HEK293T (cell line): ENCODE measurements around the gene SMDT1.

Source experiments
- CTCF ChIA-PET: fragments of 350-600 bp; formaldehyde crosslinking; extraction: SDS; loops from one replicate; lab custom pipeline; 2021; ENCODE audit warnings: antibody characterized with exemption, inconsistent platforms; lab: Yijun Ruan, JAX
- POLR2A ChIA-PET: fragments of 350-600 bp; formaldehyde crosslinking; extraction: SDS; loops from one replicate; lab custom pipeline; 2020; ENCODE audit warnings: antibody characterized with exemption, inconsistent platforms; lab: Yijun Ruan, JAX
- DNase-seq: peaks from one replicate; pipeline ENCODE4 v3.0.0; 2012; ENCODE audit warnings: mixed read lengths; ENCODE audit errors: extremely low spot score
- ARNT ChIP-seq: fragments of 450-650 bp; IDR thresholded peaks from 2 replicates; pipeline ENCODE4 v1.6.1; 2017; ENCODE audit warnings: mild to moderate bottlenecking
- BHLHE40 ChIP-seq: fragments of 450-650 bp; IDR thresholded peaks from 2 replicates; pipeline ENCODE4 v1.6.1; 2016; ENCODE audit warnings: mild to moderate bottlenecking, moderate library complexity, borderline replicate concordance
- CTBP1 ChIP-seq: fragments of 450-650 bp; IDR thresholded peaks from 2 replicates; pipeline ENCODE4 v1.6.1; 2016; ENCODE audit warnings: borderline replicate concordance
- ELF4 ChIP-seq: fragments of 450-650 bp; IDR thresholded peaks from 2 replicates; pipeline ENCODE4 v1.6.1; 2017; ENCODE audit warnings: antibody characterized with exemption
- FOXA1 ChIP-seq: fragments of 450-650 bp; IDR thresholded peaks from 2 replicates; pipeline ENCODE4 v1.6.1; 2016; ENCODE audit warnings: mild to moderate bottlenecking
- FOXK2 ChIP-seq: fragments of 450-650 bp; IDR thresholded peaks from 2 replicates; pipeline ENCODE4 v1.6.1; 2016; ENCODE audit warnings: mild to moderate bottlenecking
- FOXM1 ChIP-seq: fragments of 450-650 bp; IDR thresholded peaks from 2 replicates; pipeline ENCODE4 v1.6.1; 2017; ENCODE audit warnings: mild to moderate bottlenecking, borderline replicate concordance
- HDGF ChIP-seq: fragments of 450-650 bp; IDR thresholded peaks from 2 replicates; pipeline ENCODE4 v1.6.1; 2017; ENCODE audit warnings: antibody characterized with exemption, borderline replicate concordance
- L3MBTL2 ChIP-seq: fragments of 450-650 bp; conservative IDR thresholded peaks from 2 replicates; pipeline ENCODE4 v1.6.1; 2016; ENCODE audit warnings: mild to moderate bottlenecking
- LEF1 ChIP-seq: fragments of 450-650 bp; IDR thresholded peaks from 2 replicates; pipeline ENCODE4 v1.6.1; 2017; ENCODE audit warnings: mild to moderate bottlenecking, borderline replicate concordance
- NFRKB ChIP-seq: fragments of 450-650 bp; IDR thresholded peaks from 2 replicates; pipeline ENCODE4 v1.6.1; 2016; ENCODE audit warnings: mild to moderate bottlenecking, moderate library complexity
- SP1 ChIP-seq: fragments of 450-650 bp; IDR thresholded peaks from 2 replicates; pipeline ENCODE4 v1.6.1; 2017
- SUZ12 ChIP-seq: fragments of 450-650 bp; IDR thresholded peaks from 2 replicates; pipeline ENCODE4 v1.6.1; 2016; ENCODE audit warnings: mild to moderate bottlenecking
- TARDBP ChIP-seq: fragments of 450-650 bp; IDR thresholded peaks from 2 replicates; pipeline ENCODE4 v1.6.1; 2016
- ZNF384 ChIP-seq: fragments of 450-650 bp; IDR thresholded peaks from 2 replicates; pipeline ENCODE4 v1.6.1; 2016
- TF ChIP-seq, protein P1 (sequence below): fragments of 450-650 bp; IDR thresholded peaks from 2 replicates; pipeline ENCODE4 v1.6.1; 2016

SMDT1 gene

GRCh38 chr22:42072606-42073330, 6.7 kb upstream of the SMDT1 start:
- DNase-seq = no peak
- TF ChIP-seq FOXM1 = no peak
- no peak for TF ChIP-seq HDGF
- no peak for TF ChIP-seq NFRKB
- TF ChIP-seq BHLHE40 = no peak
- TF ChIP-seq TARDBP = no peak
- no peak for TF ChIP-seq ARNT
- TF ChIP-seq FOXA1 = no peak
- no peak for TF ChIP-seq L3MBTL2
- no peak for TF ChIP-seq FOXK2
- no peak for TF ChIP-seq CTBP1
- TF ChIP-seq SP1 = no peak
- no peak for TF ChIP-seq ELF4
- TF ChIP-seq LEF1 = no peak
- TF ChIP-seq SUZ12 = no peak
- TF ChIP-seq ZNF384 = no peak
- TF ChIP-seq, protein P1, sequence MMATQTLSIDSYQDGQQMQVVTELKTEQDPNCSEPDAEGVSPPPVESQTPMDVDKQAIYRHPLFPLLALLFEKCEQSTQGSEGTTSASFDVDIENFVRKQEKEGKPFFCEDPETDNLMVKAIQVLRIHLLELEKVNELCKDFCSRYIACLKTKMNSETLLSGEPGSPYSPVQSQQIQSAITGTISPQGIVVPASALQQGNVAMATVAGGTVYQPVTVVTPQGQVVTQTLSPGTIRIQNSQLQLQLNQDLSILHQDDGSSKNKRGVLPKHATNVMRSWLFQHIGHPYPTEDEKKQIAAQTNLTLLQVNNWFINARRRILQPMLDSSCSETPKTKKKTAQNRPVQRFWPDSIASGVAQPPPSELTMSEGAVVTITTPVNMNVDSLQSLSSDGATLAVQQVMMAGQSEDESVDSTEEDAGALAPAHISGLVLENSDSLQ = no peak
- CTCF ChIA-PET = no interaction called here
- POLR2A ChIA-PET = no interaction called here

- POLR2A ChIA-PET = no interaction called here
- TF ChIP-seq CTBP1 (no peak), TARDBP (no peak), LEF1 (no peak), ELF4 (no peak), L3MBTL2 (no peak), FOXA1 (no peak), BHLHE40 (no peak), FOXM1 (no peak), ZNF384 (no peak)
- CTCF ChIA-PET = no interaction called here
- DNase-seq = no peak
Observed at GRCh38 chr22:42073621-42074041, 5.9 kb upstream of the SMDT1 start.

DNA sequence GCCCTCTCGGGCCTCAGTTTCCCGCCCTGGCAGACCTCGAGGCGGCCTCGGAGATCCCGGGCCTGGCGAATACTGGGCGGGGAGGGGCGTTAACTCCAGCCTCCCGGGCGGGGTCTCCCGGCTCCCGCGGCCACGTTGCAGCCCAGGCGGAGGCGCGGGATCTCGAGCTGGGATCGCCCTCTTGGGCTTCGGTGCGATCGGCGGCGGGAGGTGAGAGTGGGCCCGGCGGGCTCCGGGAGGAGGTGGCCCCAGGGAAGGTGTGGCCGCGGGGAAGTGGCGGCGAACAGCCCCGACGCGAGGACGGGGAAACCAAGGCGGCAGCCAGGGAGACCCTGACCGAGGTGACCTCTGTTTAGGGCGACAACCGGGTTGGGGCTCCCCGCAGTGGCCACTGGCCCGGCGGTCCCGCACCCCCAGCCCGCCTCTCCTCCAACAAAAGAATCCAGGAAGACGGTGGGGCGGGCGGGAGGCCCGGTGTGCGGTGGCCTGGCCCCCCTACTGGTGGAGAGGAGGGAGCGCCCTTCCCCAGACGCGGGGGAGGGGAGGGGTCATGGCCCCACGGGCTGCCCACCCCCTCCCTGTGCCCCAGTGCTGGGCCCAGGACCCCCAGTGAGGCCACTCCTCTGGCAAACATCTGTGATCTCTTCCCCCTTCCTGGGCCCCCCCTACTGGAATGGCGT, 5.2 kb upstream of the SMDT1 start, which contains the start of gene PHETA2:
Gene PHETA2, plus strand, starts transcription at position 117 of the 680 bp plus-strand sequence. CDS start 3,046 bp downstream, outside the sequence.
- CTCF ChIA-PET = no interaction called here

DNA sequence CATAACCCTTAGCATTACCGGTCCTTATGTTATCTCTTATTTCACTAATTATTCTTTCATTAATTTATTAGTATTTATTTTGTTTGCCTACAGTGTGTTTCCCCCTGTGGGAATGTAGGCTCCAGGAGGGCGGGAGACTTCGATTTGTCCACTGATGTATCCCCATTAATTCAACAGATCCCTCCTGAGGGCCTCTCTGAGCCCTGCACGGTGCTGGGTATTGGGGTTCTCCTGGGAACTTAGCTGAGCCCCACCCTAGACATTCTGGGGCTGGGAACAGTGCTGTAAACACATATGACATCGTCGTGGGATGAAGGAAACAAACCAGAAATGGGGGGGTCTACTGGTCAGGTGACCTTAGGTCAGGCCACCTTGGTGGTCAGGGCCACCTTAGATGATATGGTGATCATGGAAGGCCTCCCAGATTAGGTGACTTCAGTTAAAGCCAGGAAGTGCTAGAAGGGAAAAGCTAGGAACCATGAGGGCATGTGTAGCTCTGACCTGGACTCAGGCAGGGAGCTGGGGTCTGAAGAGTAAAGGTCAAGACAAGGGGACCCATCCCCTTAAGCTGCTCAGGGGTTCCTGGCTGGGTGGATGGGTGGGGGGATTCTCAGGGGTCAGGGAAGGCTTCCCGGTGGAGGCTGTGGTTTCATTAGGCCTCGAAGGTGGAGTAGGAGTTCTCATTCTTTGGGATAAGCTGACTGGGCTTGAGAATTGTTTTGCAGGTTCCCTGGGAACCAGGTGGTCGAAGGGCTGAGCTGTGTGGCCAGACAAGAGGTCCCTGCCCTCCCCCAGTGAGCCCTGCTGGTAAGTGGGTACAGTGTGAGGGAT, 4.4 kb upstream of the SMDT1 start:
- POLR2A ChIA-PET = interaction anchor here (1.2 to 1.8 kb wide), 2 partner anchors 15 to 128 kb away, joined by 6 to 8 read pairs; partner anchors contain the start of genes CENPM and NDUFA6
- CTCF ChIA-PET = interaction anchor here (0.7 kb wide), 2 partner anchors 11 to 304 kb away, joined by 3 read pairs; no protein-coding TSS in a partner anchor
- TF ChIP-seq FOXK2 = no peak
- TF ChIP-seq L3MBTL2 = no peak
- TF ChIP-seq FOXA1 = no peak
- TF ChIP-seq, protein P1 = no peak
- no peak for TF ChIP-seq ELF4
- TF ChIP-seq SUZ12 = no peak
- no peak for TF ChIP-seq NFRKB
- no peak for TF ChIP-seq LEF1
- no peak for TF ChIP-seq HDGF
- TF ChIP-seq SP1 = no peak
- TF ChIP-seq ARNT = no peak
- TF ChIP-seq TARDBP = no peak
- no peak for TF ChIP-seq BHLHE40
- no peak for TF ChIP-seq FOXM1
- TF ChIP-seq CTBP1 = no peak
- no peak for TF ChIP-seq ZNF384
- DNase-seq = no peak

More for the DNA sequence above, 5.2 kb upstream of the SMDT1 start, which contains the start of gene PHETA2:
- TF ChIP-seq CTBP1 (no peak), BHLHE40 (no peak), ELF4 (no peak), SUZ12 (no peak), LEF1 (no peak), TARDBP (no peak), FOXM1 (no peak), HDGF (no peak), SP1 (no peak), ARNT (no peak), FOXK2 (no peak), ZNF384 (no peak), NFRKB (no peak), FOXA1 (no peak), L3MBTL2 (no peak)
- TF ChIP-seq, protein P1 = no peak
- POLR2A ChIA-PET = no interaction called here
- DNase-seq = no peak
